Measurements from ENCODE around the gene CFAP251. TPM values are rescaled to one million over a fixed set of nuclear protein-coding genes. Genes with fewer than 3 reads are reported as not detected.

Gene CFAP251
- total and polyA plus RNA-seq, 2 experiments from 2014 or later: 3.0 to 3.7 TPM

- H3K36me3 ChIP-seq (replicated peaks; ENCODE audit: insufficient read depth, low read depth): no peaks in the 10 kb centered on the region
Measured at GRCh38 chr12:121911824-121912585, 6.4 kb upstream of the CFAP251 start.

GRCh38 chr12:121915841-121916321 lies 2.5 kb upstream of the CFAP251 start:
- Histone ChIP-seq H3K4me1 (ENCODE audit: insufficient read depth) (no peaks in the 10 kb centered on the region), H3K36me3 (replicated peaks; ENCODE audit: insufficient read depth, low read depth) (no peaks in the 10 kb centered on the region), H3K9me3 (ENCODE audit: low read depth) (no peaks in the 10 kb centered on the region), H3K27me3 (no peaks in the 10 kb centered on the region), H3K9me2 (replicated peaks; ENCODE audit: insufficient read depth) (no peaks in the 10 kb centered on the region), H2AFZ (no peak overlapping the region), H4K20me1 (ENCODE audit: insufficient read depth, poor library complexity, severe bottlenecking) (no peaks in the 10 kb centered on the region), H3K4me2 (no peak overlapping the region), H3K4me3 (no peak overlapping the region), H3K27ac (no peak overlapping the region), H3K79me2 (no peaks in the 10 kb centered on the region)
- TF ChIP-seq, protein P1, sequence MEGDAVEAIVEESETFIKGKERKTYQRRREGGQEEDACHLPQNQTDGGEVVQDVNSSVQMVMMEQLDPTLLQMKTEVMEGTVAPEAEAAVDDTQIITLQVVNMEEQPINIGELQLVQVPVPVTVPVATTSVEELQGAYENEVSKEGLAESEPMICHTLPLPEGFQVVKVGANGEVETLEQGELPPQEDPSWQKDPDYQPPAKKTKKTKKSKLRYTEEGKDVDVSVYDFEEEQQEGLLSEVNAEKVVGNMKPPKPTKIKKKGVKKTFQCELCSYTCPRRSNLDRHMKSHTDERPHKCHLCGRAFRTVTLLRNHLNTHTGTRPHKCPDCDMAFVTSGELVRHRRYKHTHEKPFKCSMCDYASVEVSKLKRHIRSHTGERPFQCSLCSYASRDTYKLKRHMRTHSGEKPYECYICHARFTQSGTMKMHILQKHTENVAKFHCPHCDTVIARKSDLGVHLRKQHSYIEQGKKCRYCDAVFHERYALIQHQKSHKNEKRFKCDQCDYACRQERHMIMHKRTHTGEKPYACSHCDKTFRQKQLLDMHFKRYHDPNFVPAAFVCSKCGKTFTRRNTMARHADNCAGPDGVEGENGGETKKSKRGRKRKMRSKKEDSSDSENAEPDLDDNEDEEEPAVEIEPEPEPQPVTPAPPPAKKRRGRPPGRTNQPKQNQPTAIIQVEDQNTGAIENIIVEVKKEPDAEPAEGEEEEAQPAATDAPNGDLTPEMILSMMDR (IDR thresholded peaks at IDR 0.05; ENCODE audit: poor library complexity): no peak
- TF ChIP-seq EZH2phosphoT487 (IDR thresholded peaks at IDR 0.05; ENCODE audit: low read depth, severe bottlenecking, unreplicated experiment): no peak
- no peak for TF ChIP-seq EZH2 (IDR thresholded peaks at IDR 0.05; ENCODE audit: borderline replicate concordance)
- 88% methylated on average over 5 of the region's 5 CpGs for WGBS (ENCODE audit: low lambda C conversion rate, missing lambda C conversion rate)
- DNase-seq (ENCODE audit: low spot score): no peak

More at GRCh38 chr12:121911824-121912585, 6.4 kb upstream of the CFAP251 start:
- Histone ChIP-seq H3K9me3 (ENCODE audit: low read depth) (no peaks in the 10 kb centered on the region), H3K4me1 (ENCODE audit: insufficient read depth) (no peaks in the 10 kb centered on the region), H3K27ac (no peak overlapping the region), H2AFZ (no peak overlapping the region), H4K20me1 (ENCODE audit: insufficient read depth, poor library complexity, severe bottlenecking) (no peaks in the 10 kb centered on the region), H3K4me2 (no peak overlapping the region), H3K27me3 (no peaks in the 10 kb centered on the region), H3K79me2 (no peaks in the 10 kb centered on the region), H3K4me3 (no peak overlapping the region), H3K9me2 (replicated peaks; ENCODE audit: insufficient read depth) (no peaks in the 10 kb centered on the region)
- no peak for TF ChIP-seq EZH2 (IDR thresholded peaks at IDR 0.05; ENCODE audit: borderline replicate concordance)
- TF ChIP-seq, protein P1 (IDR thresholded peaks at IDR 0.05; ENCODE audit: poor library complexity): no peak
- TF ChIP-seq EZH2phosphoT487 (IDR thresholded peaks at IDR 0.05; ENCODE audit: low read depth, severe bottlenecking, unreplicated experiment): no peak
- 99% methylated on average over 14 of the region's 14 CpGs for WGBS (ENCODE audit: low lambda C conversion rate, missing lambda C conversion rate)
- DNase-seq (ENCODE audit: low spot score): no peak

GRCh38 chr12:121916719-121917118 lies 1.7 kb upstream of the CFAP251 start:
- no peaks in the 10 kb centered on the region for H3K27me3 ChIP-seq
- TF ChIP-seq, protein P1 (IDR thresholded peaks at IDR 0.05; ENCODE audit: poor library complexity): peak; percentile 39
- no peak for TF ChIP-seq EZH2phosphoT487 (IDR thresholded peaks at IDR 0.05; ENCODE audit: low read depth, severe bottlenecking, unreplicated experiment)
- H3K4me3 ChIP-seq: no peak overlapping the region
- no peaks in the 10 kb centered on the region for H3K79me2 ChIP-seq
- no peak overlapping the region for H3K4me2 ChIP-seq
- no peak overlapping the region for H3K27ac ChIP-seq
- no peak overlapping the region for H2AFZ ChIP-seq
- DNase-seq (ENCODE audit: low spot score): peak; percentile 61
- no peaks in the 10 kb centered on the region for H3K9me3 ChIP-seq (ENCODE audit: low read depth)
- H4K20me1 ChIP-seq (ENCODE audit: insufficient read depth, poor library complexity, severe bottlenecking): no peaks in the 10 kb centered on the region
- no peaks in the 10 kb centered on the region for H3K9me2 ChIP-seq (replicated peaks; ENCODE audit: insufficient read depth)
- H3K4me1 ChIP-seq (ENCODE audit: insufficient read depth): no peaks in the 10 kb centered on the region
- WGBS (ENCODE audit: low lambda C conversion rate, missing lambda C conversion rate): 65% methylated on average over 7 of the region's 7 CpGs
- H3K36me3 ChIP-seq (replicated peaks; ENCODE audit: insufficient read depth, low read depth): no peaks in the 10 kb centered on the region
